Measurements from ENCODE around the gene MASP1.
"Not testable (repeated sequence)": the region's sequence is repeated elsewhere in the genome, so short reads cannot be mapped to it uniquely, and the experiment has no call there.

The MASP1 gene

GRCh38 chr3:187262360-187262759 is 29.2 kb downstream of the MASP1 start:
- no peak for DNase-seq

- DNase-seq, result no peak
These were observed 30.0 kb downstream of the MASP1 start for GRCh38 chr3:187261541-187261969.

GRCh38 chr3:187259171-187259570 is 32.4 kb downstream of the MASP1 start:
- DNase-seq, result no peak

- no peak for DNase-seq
These were observed 33.4 kb downstream of the MASP1 start for GRCh38 chr3:187257992-187258692.

- no peak for DNase-seq
These were observed 34.1 kb downstream of the MASP1 start for GRCh38 chr3:187257471-187257870.

- no peak for DNase-seq
These were observed 35.4 kb downstream of the MASP1 start for GRCh38 chr3:187256051-187256616.

GRCh38 chr3:187255314-187255713 is 36.2 kb downstream of the MASP1 start:
- no peak for DNase-seq

GRCh38 chr3:187252311-187252710 is 39.2 kb downstream of the MASP1 start:
- no peak for DNase-seq

- no peak for DNase-seq
These were observed 39.9 kb downstream of the MASP1 start for GRCh38 chr3:187251599-187251998.

GRCh38 chr3:187247398-187247797 is 44.1 kb downstream of the MASP1 start:
- no peak for DNase-seq

- no peak for DNase-seq
These were observed 47.5 kb downstream of the MASP1 start for GRCh38 chr3:187243933-187244524.

GRCh38 chr3:187242900-187243299 is 48.6 kb downstream of the MASP1 start:
- no peak for DNase-seq

- DNase-seq, result no peak
These were observed 49.1 kb downstream of the MASP1 start for GRCh38 chr3:187242435-187242834.

GRCh38 chr3:187238835-187239234 is 52.7 kb downstream of the MASP1 start:
- not testable (repeated sequence) for DNase-seq

GRCh38 chr3:187238239-187238638 is 53.3 kb downstream of the MASP1 start:
- DNase-seq, result no peak

- DNase-seq, result no peak
These were observed 53.8 kb downstream of the MASP1 start for GRCh38 chr3:187237741-187238140.

GRCh38 chr3:187236962-187237361 is 54.6 kb downstream of the MASP1 start:
- no peak for DNase-seq

GRCh38 chr3:187230011-187230410 is 61.5 kb downstream of the MASP1 start:
- no peak for DNase-seq

- DNase-seq, result no peak
These were observed 62.8 kb downstream of the MASP1 start for GRCh38 chr3:187228740-187229139.

GRCh38 chr3:187227658-187228258 is 63.8 kb downstream of the MASP1 start:
- no peak for DNase-seq

- DNase-seq, result no peak
These were observed 67.7 kb downstream of the MASP1 start for GRCh38 chr3:187223799-187224198.

- DNase-seq, result no peak
These were observed 68.7 kb downstream of the MASP1 start for GRCh38 chr3:187222801-187223200.

GRCh38 chr3:187215460-187215859 is 76.1 kb downstream of the MASP1 start:
- DNase-seq, result no peak

GRCh38 chr3:187213616-187214015 is 77.9 kb downstream of the MASP1 start:
- no peak for DNase-seq
